Vagina (tissue), 2 donors: ENCODE data around the gene TP53I13.

ENCODE experiments used
- POLR2A ChIP-seq, 2 donors: fragments of 450-650 bp; IDR thresholded peaks; one replicate each; pipeline ENCODE4 v1.6.1; 2017; ENCODE audit warnings: antibody characterized with exemption in 2 of 2, mild to moderate bottlenecking in 2 of 2, moderate library complexity in 2 of 2
- POLR2AphosphoS5 ChIP-seq, 2 donors: sonication (generic); formaldehyde crosslinking; IDR thresholded peaks; one replicate each; pipeline ENCODE4 v1.9.0; 2017; ENCODE audit warnings: antibody characterized with exemption in 2 of 2, mild to moderate bottlenecking in 2 of 2, low read depth in 1 of 2; ENCODE audit not compliant: insufficient read depth in 1 of 2
- TF ChIP-seq, protein P1 (sequence below), 3 experiments: fragments of 450-650 bp in 2 of 3; fragments of 200-600 bp in 1 of 3; sonication (generic) in 1 of 3; IDR thresholded peaks; one replicate each; pipeline ENCODE4 v1.5.1; 2017 to 2019; ENCODE audit warnings: antibody characterized with exemption in 3 of 3, mild to moderate bottlenecking in 2 of 3, moderate library complexity in 2 of 3

DNA sequence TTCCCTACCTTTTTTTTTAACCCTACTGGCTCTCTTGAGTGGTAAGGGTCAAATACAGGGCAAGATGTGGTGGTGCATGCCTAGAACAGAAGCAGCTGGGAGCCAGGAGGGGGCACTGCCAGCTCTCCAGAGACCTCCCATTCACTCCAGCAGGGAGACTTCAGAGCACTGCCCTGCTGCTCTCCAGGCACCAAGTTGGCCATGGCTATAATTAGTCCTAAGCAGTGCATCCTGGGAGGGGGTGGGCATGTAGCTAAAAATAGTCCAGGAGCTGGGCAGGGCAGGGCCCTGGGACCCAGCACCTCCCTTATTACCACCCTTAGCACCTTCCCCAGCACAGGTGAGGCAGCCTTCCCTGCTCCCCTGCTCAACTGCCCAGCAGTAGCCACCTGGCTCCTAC, 50.8 kb downstream of the TP53I13 start:
- TF ChIP-seq, protein P1, sequence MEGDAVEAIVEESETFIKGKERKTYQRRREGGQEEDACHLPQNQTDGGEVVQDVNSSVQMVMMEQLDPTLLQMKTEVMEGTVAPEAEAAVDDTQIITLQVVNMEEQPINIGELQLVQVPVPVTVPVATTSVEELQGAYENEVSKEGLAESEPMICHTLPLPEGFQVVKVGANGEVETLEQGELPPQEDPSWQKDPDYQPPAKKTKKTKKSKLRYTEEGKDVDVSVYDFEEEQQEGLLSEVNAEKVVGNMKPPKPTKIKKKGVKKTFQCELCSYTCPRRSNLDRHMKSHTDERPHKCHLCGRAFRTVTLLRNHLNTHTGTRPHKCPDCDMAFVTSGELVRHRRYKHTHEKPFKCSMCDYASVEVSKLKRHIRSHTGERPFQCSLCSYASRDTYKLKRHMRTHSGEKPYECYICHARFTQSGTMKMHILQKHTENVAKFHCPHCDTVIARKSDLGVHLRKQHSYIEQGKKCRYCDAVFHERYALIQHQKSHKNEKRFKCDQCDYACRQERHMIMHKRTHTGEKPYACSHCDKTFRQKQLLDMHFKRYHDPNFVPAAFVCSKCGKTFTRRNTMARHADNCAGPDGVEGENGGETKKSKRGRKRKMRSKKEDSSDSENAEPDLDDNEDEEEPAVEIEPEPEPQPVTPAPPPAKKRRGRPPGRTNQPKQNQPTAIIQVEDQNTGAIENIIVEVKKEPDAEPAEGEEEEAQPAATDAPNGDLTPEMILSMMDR (IDR thresholded peaks at IDR 0.05) = no peak
- TF ChIP-seq POLR2A (IDR thresholded peaks at IDR 0.05) (no peak), POLR2AphosphoS5 (IDR thresholded peaks at IDR 0.05; ENCODE audit: insufficient read depth in 1 of 2, low read depth in 1 of 2) (no peak)
